OCI-LY1 (cell line): ENCODE measurements around the gene MRAS.

Experiments used
- EZH2 ChIP-seq: fragments of 200-600 bp; sonication (generic), shearing (Covaris generic); IDR thresholded peaks from 2 replicates; pipeline ENCODE4 v1.8.0; 2017; ENCODE audit warnings: borderline replicate concordance, mixed run types, mild to moderate bottlenecking, antibody characterized with exemption, low read length, moderate library complexity, mixed read lengths
- TF ChIP-seq, protein P1 (sequence below): fragments of 200-600 bp; sonication (generic), shearing (Covaris generic); IDR thresholded peaks from 2 replicates; pipeline ENCODE4 v1.5.1; 2017; ENCODE audit warnings: mild to moderate bottlenecking, antibody characterized with exemption, low read length, moderate library complexity, mixed read lengths

DNA sequence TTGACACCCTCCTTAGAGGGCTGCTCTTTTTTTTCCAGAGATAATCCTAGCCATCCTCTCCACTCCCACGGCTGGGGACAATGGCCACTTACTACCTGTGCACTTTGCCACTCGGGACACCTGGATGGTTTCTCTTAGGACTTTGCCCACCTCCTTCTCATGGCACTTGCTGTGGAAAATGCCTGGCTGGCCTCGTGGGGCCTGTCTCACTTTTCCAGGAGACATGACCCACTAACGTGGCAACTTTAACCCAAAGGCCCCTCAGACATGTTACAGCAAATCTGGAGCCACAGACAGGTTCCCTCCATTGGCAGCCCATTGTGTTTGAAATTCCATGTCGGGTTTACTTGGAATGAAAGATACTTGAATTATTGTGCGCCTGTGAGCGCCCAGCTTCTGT is 56.6 kb downstream of the MRAS start:
- TF ChIP-seq, protein P1, sequence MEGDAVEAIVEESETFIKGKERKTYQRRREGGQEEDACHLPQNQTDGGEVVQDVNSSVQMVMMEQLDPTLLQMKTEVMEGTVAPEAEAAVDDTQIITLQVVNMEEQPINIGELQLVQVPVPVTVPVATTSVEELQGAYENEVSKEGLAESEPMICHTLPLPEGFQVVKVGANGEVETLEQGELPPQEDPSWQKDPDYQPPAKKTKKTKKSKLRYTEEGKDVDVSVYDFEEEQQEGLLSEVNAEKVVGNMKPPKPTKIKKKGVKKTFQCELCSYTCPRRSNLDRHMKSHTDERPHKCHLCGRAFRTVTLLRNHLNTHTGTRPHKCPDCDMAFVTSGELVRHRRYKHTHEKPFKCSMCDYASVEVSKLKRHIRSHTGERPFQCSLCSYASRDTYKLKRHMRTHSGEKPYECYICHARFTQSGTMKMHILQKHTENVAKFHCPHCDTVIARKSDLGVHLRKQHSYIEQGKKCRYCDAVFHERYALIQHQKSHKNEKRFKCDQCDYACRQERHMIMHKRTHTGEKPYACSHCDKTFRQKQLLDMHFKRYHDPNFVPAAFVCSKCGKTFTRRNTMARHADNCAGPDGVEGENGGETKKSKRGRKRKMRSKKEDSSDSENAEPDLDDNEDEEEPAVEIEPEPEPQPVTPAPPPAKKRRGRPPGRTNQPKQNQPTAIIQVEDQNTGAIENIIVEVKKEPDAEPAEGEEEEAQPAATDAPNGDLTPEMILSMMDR: no peak
- no peak for TF ChIP-seq EZH2
